T-helper 1 cell treated with Interleukin-12 subunit alpha and Interleukin-12 subunit beta and Interleukin-4 antibody, amounts not matched to agents 30 μg/mL and 1 μg/mL, for 36 hours (primary cell): Measurements from ENCODE around the gene TRIB2.
"Not testable (repeated sequence)": the region's sequence is repeated elsewhere in the genome, so short reads cannot be mapped to it uniquely, and the experiment has no call there.

Experiments used
- H3K27ac Mint-ChIP-seq: one replicate; pipeline ENCODE4 v1.8.0; 2021; ENCODE audit warnings: mild to moderate bottlenecking, mixed read lengths
- H3K27me3 Mint-ChIP-seq: one replicate; pipeline ENCODE4 v1.8.0; 2021; ENCODE audit warnings: low read depth, mixed read lengths
- H3K36me3 Mint-ChIP-seq: one replicate; pipeline ENCODE4 v1.8.0; 2021; ENCODE audit warnings: low read depth, mixed read lengths
- H3K4me1 Mint-ChIP-seq: one replicate; pipeline ENCODE4 v1.8.0; 2021; ENCODE audit warnings: low read depth, mixed read lengths
- H3K4me3 Mint-ChIP-seq: one replicate; pipeline ENCODE4 v1.8.0; 2021; ENCODE audit warnings: mild to moderate bottlenecking, moderate library complexity, mixed read lengths
- H3K9me3 Mint-ChIP-seq: one replicate; pipeline ENCODE4 v1.8.0; 2021; ENCODE audit warnings: mixed read lengths

Gene TRIB2

DNA sequence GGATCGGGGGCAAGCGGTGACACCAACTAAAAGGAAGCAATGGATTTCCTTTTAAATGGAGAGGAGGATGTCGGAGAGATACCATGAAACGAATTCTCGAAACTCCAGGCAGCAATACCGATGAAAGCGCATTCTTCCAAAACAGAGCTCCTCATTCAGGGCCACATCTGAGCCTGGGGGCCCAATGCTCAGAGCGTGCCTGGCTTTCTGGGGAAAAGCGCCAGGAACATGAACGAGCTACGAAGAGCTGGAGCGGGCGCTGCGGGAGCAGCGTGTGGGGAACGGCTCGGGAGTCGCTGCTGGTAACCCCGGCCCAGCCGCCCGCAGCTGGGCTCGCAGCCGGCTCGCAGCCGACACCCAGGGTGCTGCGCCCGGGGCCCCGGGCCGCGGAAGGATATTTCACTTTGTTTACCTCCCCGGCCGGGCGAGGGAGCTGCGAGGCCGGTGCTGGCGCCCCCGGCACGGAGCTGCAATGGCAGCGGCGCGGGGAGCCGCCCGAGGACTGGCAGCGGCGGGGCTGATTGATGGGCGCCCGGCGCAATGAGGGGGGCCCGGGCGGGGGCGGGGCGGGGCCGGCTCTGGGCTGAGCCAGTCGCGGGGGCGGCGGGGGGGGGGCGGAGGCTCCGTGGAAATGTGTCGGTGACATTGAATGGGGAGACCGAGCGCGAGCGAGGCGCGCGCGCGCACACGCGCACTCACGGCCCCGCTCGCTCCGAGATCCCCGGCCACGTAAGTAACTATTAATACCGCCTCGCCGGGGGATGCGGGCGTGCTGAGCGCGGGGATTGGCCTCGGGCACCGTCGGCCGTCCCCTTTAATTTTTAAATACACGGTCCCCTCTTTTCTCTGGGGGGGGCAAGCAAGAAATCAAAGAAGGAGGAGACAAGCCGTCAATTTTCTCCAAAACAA, at the start of gene TRIB2:
TRIB2 (plus strand) TSS at position 655 of the 909 bp plus-strand sequence. CDS start 1,372 bp downstream, outside the sequence.
- Mint-ChIP-seq H3K4me3 (peak within 1 kb of the TSS; percentile 96), H3K9me3 (no peaks in the 10 kb centered on the region), H3K27me3 (peaks cover 15% of the 10 kb centered on the region), H3K36me3 (peaks cover 17% of the 10 kb centered on the region), H3K27ac (peak within 1 kb of the TSS; percentile 93), H3K4me1 (peaks cover 53% of the 10 kb centered on the region)

DNA sequence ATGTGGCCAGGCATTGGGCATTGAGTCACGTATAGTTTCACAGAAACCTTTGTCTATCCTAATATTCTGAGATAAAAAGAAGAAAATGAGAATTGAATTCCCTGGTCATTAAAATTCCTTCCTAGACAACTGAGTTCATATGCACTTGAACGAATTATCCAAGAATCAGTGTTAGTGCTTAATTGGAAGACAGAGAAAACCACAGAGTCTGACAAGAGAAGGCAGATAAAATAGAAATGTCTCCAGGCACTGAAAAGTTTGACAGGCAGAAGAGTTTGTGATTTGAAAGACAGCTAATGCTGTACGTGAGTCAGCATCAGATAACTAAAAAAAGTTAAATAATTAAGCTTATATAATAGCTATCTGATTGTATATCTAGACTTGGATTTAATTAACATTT, 47.7 kb upstream of the TRIB2 start:
- Mint-ChIP-seq H3K4me3 (no peak overlapping the region), H3K36me3 (peaks cover 10% of the 10 kb centered on the region), H3K9me3 (peaks cover 22% of the 10 kb centered on the region), H3K27ac (no peak overlapping the region), H3K27me3 (peaks cover 6% of the 10 kb centered on the region), H3K4me1 (no peaks in the 10 kb centered on the region)

DNA sequence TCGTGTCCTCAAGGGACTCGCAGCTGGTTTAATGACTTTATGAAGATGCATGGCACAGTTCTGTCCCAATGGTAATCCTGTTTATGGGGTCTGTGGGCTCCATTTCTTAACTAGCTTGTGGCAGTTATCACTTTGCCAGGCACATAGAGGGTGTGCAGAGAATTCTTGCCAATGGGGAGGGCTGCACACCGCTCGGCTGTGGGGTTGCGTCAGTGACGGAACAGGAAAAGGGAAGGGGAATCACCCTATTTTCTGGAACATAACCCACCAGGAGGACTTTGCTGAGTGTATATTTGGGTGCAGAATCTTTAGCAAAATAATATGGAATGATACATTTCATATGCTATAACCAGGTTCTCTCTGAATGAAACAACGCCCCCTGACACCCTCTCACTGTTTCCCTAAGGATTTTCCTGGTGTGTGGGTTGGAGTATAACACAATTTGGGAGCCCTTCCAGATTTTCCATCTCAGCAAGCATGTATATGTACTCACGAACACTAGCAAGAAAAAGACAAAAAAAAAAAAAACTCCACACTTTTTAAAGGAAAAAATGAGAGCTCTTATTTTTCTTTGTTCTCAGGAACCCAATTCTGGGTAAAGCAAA, 43.9 kb upstream of the TRIB2 start:
- H3K4me1 Mint-ChIP-seq = peaks cover 1% of the 10 kb centered on the region
- no peak overlapping the region for H3K4me3 Mint-ChIP-seq
- H3K9me3 Mint-ChIP-seq = no peaks in the 10 kb centered on the region
- no peak overlapping the region for H3K27ac Mint-ChIP-seq
- no peaks in the 10 kb centered on the region for H3K36me3 Mint-ChIP-seq
- H3K27me3 Mint-ChIP-seq = peaks cover 5% of the 10 kb centered on the region

DNA sequence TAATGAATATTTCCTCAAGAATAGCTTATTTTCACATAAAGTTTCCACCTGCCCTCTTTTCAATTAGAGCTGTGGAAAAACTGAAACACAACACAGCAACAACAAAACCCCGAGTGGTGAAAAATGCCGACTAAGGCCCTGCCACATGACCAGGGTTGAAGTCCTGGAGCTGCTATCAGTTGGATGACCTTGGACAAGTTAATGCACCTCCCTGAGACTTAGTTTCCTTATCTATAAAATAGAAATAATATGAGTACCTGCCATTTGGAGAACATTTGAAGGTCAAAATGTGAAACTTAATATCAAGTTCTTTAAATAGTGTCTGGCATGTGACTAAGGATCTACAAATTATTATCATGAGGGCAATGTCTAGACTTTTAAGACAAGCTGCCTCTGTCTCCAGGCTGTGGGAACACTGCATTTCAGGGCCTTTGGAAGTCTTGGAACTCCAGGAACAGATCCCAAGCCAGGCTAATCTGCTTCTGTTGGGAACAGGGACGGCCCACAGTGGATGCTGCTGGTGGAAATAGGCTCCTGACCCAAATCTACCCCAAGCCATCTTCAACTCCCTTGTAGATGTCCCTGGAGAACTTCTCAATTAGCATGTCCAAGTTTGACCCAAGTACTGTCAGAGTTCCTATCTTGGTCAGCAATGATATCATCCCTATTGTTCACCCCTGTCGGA, 42.0 kb upstream of the TRIB2 start:
- Mint-ChIP-seq H3K4me3 (no peak overlapping the region), H3K27me3 (peaks cover 5% of the 10 kb centered on the region), H3K9me3 (peaks cover 3% of the 10 kb centered on the region), H3K27ac (no peak overlapping the region), H3K4me1 (peaks cover 1% of the 10 kb centered on the region), H3K36me3 (no peaks in the 10 kb centered on the region)

DNA sequence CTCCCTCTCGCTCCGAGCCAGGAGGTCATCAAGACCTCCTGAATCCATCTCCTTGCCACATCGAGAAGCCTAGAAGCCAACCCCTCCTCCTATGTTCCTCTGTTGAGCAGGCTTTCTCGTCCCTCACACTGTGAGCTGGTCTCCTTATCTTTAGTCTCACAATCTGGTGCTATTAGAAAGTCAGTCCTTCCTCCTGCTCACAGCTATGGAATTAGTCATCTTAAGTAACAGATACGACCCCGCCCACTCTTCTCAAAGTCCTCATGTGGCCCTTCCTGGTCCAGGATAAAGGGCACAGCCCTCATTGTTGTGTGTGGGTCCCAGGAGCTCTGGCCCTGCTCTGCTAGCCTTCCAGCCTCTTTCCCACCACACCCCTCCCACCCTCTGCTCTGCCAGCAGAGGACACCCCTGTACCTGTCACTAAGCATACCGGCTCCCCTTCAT, 41.4 kb upstream of the TRIB2 start:
- Mint-ChIP-seq H3K9me3 (peaks cover 9% of the 10 kb centered on the region), H3K4me1 (peaks cover 1% of the 10 kb centered on the region), H3K27me3 (peaks cover 5% of the 10 kb centered on the region), H3K27ac (no peak overlapping the region), H3K4me3 (no peak overlapping the region), H3K36me3 (no peaks in the 10 kb centered on the region)

DNA sequence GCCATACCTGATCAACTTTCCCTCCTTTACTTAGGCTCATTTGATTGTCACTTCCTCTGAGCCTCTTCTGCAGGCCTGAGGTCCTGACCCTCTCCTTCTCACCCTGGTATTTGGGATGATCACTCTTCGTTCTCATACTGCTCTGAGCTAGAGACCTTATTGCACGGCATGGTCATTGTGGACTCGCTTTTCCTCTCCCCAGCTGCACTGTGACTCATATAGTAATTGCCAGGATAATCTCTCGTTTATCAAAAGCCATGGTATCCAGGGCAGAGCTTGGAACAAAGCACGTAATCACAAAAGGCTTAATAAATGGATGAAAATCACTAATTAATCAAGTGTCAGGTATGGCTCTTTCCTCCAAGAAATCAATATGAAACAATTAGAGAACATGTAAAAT, 40.9 kb upstream of the TRIB2 start:
- no peaks in the 10 kb centered on the region for H3K36me3 Mint-ChIP-seq

DNA sequence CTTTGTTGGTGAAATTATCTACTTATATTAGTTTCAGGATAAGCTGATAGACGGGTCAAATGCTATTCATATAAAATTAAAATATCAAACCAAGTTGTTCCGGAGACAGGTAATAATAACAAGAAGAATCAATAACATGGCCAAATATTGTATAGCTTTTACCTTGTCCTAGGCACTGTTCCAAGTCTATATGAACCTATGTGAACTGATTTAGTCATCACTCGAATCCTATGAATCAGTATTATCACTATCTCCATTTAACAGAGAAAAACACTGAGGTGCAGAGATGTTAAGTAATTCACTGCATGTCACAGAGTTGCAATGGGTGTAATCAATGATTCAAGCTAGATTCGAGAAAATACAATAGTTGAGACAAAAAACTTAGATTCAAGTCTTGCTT, 40.0 kb upstream of the TRIB2 start:
- Mint-ChIP-seq H3K36me3 (no peaks in the 10 kb centered on the region), H3K27ac (no peak overlapping the region), H3K4me1 (peaks cover 1% of the 10 kb centered on the region), H3K27me3 (peaks cover 5% of the 10 kb centered on the region), H3K9me3 (peaks cover 9% of the 10 kb centered on the region), H3K4me3 (no peak overlapping the region)

More for the DNA sequence above, 40.9 kb upstream of the TRIB2 start:
- Mint-ChIP-seq H3K9me3 (peaks cover 9% of the 10 kb centered on the region), H3K27me3 (peaks cover 5% of the 10 kb centered on the region), H3K27ac (no peak overlapping the region), H3K4me1 (peaks cover 1% of the 10 kb centered on the region), H3K4me3 (no peak overlapping the region)

DNA sequence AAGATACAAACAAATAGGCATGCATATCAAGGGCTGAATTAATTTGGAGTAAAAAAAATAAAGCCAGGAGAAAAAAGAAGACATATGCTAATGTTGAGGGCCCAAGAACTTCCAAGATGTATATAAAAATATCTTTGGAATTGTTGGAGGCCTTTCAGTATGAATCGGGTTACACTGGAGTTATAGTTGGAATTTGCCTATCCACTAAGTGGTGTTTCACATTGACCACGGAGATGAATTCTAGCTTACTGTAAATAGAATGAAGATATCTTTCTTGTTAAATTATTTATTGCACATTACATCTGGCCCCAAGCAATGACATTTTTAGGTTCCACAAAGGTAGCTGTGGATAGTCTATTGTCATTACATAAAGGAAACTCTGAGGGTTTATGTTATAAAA, 38.5 kb upstream of the TRIB2 start:
- Mint-ChIP-seq H3K9me3 (peaks cover 9% of the 10 kb centered on the region), H3K27me3 (peaks cover 16% of the 10 kb centered on the region), H3K27ac (no peak overlapping the region), H3K4me3 (no peak overlapping the region), H3K36me3 (no peaks in the 10 kb centered on the region), H3K4me1 (peaks cover 1% of the 10 kb centered on the region)

DNA sequence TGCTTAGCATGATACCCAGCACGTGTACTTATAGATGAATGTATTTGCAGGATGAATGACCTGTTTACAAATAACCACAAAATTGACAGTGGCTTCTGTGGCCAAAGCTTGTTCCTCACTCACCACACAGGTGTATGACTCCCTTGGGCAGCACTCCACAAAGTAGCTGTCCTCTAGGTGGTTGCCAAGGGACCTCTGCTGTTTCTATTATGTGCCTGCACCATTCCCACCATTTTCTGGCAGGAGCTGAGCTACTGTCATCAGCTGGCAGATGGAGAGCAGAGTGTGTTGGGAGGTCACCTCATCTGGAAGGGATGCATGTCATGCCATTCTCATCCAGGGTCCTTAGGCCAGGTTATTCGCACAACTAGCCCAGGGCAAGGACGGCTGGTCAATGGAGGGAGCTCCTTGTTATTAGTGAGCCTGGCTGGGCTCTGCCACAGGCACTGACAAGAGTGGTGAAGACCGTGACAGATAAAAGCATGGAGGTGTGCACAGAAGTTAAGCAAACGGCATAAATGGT, 37.1 kb upstream of the TRIB2 start:
- Mint-ChIP-seq H3K4me1 (peaks cover 1% of the 10 kb centered on the region), H3K9me3 (peaks cover 9% of the 10 kb centered on the region), H3K27ac (no peak overlapping the region), H3K4me3 (no peak overlapping the region), H3K36me3 (no peaks in the 10 kb centered on the region), H3K27me3 (peaks cover 28% of the 10 kb centered on the region)

DNA sequence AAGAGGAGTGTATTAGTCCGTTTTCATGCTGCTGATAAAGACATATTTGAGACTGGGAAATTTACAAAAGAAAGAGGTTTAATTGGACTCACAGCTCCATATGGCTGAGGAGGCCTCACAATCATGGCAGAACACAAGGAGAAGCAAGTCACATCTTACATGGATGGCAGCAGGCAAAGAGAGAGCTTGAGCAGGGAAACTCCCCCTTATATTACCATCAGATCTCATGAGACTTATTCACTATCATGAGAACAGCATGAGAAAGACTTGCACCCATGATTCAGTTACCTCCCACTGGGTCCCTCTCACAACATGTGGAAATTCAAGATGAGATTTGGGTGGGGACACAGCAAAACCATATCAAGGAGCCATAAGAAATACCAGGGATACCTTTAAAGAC, 36.6 kb upstream of the TRIB2 start:
- H3K27ac Mint-ChIP-seq, H3K4me3 Mint-ChIP-seq, H3K9me3 Mint-ChIP-seq, H3K36me3 Mint-ChIP-seq, H3K4me1 Mint-ChIP-seq: not testable (repeated sequence)
- H3K27me3 Mint-ChIP-seq = peaks cover 33% of the 10 kb centered on the region

DNA sequence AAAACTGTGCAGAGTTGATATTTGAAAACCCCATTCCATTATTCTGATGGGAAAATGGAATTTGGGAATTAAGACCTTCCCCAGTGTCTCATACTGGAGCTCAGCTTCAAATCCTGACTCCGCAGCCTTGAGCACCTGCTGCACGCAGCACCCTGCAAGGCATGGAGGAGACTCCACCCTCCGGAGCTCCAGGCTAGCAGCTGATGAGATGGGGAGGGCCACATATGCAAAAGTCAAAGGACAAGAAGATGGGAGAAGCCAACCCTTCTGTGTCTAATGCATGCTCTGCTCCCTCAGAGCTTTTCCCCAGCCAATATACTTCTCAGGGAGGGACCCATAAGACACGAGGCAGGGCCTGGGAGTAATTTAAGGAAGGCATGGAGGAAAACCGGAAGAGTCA, 34.7 kb upstream of the TRIB2 start:
- Mint-ChIP-seq H3K9me3 (peaks cover 9% of the 10 kb centered on the region), H3K27me3 (peaks cover 34% of the 10 kb centered on the region), H3K4me3 (no peak overlapping the region), H3K36me3 (no peaks in the 10 kb centered on the region), H3K27ac (no peak overlapping the region), H3K4me1 (no peaks in the 10 kb centered on the region)

DNA sequence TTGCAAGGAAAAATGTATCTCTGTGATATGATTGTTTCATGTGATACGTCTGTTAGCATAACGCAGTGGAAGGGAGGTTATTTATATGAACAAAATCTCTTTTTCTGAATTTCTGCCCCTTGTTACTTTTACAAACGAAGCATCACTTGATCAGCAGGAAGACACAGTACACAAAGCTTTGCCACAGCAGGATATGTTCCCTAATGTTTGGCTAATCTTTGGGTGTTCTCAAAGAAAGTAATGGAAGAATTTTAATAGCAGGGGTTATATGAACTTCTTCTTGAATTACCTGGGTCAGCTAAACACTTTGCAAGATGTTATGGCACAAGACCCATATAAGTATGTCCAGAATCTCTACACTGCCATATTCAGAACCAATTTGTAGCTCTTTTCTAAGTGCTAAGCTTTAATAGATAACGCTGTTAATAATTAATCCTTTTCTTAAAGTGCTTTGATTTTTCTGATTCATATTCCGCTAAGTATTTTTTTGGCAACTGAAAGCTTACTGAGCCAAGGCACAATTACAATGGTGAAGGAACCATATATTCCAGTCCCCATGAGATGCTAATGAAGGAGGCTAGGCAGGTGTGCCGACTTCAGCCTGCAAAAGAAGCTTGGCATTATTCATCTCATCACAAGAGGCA, 33.2 kb upstream of the TRIB2 start:
- Mint-ChIP-seq H3K36me3 (peaks cover under 1% of the 10 kb centered on the region), H3K9me3 (peaks cover 9% of the 10 kb centered on the region), H3K27me3 (peaks cover 36% of the 10 kb centered on the region), H3K4me1 (no peaks in the 10 kb centered on the region), H3K4me3 (no peak overlapping the region), H3K27ac (no peak overlapping the region)

DNA sequence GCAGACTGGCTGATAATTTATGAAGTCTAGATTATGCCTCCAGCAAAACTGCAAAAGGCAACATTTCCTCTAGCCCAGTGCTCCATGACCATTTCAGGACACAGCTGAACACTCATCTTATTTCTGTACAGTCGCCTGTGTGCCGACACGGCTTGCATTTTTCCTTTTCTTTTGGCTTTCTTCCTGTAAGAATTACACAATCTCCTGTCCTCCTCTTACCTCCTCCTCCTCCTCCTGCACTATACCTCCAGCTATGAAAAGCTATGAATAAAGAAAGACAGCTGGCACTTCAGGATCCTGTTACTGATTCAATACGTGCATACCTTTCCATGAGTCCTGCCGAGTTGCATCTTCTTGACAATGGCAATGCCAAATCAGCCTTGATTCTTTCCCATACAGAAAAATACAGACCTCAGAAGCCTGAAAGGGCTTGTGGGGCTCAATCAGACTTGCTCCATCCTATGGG, 32.2 kb upstream of the TRIB2 start:
- peaks cover 8% of the 10 kb centered on the region for H3K9me3 Mint-ChIP-seq
- peaks cover 38% of the 10 kb centered on the region for H3K27me3 Mint-ChIP-seq
- H3K4me3 Mint-ChIP-seq = no peak overlapping the region
- no peak overlapping the region for H3K27ac Mint-ChIP-seq
- H3K36me3 Mint-ChIP-seq = peaks cover 1% of the 10 kb centered on the region
- no peaks in the 10 kb centered on the region for H3K4me1 Mint-ChIP-seq

DNA sequence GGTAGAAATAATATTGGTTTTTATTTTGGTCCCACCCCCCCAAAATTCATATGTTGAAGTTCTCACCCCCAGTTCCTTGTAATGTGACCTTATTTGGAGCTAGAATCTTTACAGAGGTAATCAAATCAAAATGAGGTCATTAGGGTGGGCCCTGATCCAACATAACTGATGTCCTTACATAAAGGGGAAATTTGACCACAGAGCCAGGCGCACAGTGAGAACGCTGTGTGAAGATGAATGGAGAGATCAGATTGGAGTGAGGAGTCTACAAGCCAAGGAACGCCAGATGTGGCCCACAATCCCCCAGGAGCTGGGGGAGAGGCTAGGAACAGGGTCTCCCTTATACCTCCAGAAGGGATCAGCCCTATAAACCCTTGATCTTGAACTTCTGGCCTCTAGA, 31.6 kb upstream of the TRIB2 start:
- Mint-ChIP-seq H3K4me3 (no peak overlapping the region), H3K36me3 (peaks cover 1% of the 10 kb centered on the region), H3K4me1 (no peaks in the 10 kb centered on the region), H3K27me3 (peaks cover 38% of the 10 kb centered on the region), H3K9me3 (peaks cover 8% of the 10 kb centered on the region), H3K27ac (no peak overlapping the region)
